NCI-H128 (cell line): Measurements from ENCODE around the gene DVL1.

Source experiments
- DNase-seq: peaks from one replicate; lab custom pipeline; 2025; ENCODE audit not compliant: unreplicated experiment; lab: John Stamatoyannopoulos, UW

DVL1 gene

DNA sequence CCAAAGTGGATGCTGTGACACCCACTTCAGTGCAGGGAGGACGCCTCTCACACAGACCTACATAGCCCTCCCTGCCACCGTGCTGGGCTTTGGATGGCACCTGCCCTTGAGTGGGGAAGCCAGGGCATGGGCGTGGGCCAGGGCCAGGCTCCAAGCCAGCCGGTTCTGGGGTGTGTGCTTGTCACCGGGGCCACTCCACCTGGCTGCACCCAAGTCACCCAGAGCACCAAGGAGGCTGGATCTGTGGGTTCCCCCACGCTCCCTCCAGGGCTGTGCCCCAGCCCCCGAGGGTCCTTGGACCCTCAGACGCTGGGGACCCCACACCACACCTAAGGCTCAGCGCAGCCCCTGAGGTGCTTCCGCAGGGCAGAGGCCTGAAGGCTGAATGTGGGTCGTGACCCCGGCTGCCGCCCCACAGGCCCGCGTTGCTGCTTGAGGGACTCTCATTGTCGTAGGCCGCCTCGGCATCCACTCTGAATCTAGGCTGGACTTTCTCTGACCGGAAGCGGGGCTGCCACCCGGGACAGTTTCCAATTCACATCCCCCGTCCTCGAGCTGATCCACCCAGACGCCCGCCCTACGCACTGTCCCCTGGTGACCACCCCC is 7.7 kb upstream of the DVL1 start:
- DNase-seq: no peak

DNA sequence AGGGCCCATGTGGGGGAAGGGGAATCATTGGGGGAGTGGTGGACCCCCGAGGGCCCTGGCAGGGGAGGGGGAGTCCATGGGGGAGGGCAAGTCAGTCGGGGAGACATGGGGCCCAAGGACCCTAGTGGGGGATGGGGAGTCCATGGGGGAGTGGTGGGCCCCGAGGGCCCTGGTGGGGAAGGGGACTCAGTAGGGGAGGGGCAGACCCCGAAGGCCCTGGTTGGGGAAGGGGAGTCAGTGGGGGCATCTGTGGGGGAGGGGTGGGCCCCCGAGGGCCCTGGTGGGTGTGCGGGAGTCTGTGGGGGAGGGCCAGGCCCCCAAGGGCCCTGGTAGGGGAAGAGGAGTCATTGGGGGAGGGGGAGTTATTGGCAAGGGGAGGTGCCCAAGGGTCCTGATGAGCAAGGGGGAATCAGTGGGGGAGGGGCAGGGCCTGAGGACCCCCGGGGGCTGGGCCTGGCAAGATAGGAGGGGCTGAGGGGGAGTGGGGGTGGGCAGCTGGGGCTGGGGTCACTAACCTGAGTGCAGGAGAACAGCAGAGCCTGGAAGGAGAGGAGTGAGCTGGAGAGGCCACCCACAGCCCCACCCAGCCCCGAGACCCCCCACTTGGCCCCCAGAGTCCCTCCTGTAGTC is 7.1 kb upstream of the DVL1 start:
- no peak for DNase-seq

- DNase-seq: no peak
Measured at GRCh38 chr1:1355416-1355815, 6.2 kb upstream of the DVL1 start.

DNA sequence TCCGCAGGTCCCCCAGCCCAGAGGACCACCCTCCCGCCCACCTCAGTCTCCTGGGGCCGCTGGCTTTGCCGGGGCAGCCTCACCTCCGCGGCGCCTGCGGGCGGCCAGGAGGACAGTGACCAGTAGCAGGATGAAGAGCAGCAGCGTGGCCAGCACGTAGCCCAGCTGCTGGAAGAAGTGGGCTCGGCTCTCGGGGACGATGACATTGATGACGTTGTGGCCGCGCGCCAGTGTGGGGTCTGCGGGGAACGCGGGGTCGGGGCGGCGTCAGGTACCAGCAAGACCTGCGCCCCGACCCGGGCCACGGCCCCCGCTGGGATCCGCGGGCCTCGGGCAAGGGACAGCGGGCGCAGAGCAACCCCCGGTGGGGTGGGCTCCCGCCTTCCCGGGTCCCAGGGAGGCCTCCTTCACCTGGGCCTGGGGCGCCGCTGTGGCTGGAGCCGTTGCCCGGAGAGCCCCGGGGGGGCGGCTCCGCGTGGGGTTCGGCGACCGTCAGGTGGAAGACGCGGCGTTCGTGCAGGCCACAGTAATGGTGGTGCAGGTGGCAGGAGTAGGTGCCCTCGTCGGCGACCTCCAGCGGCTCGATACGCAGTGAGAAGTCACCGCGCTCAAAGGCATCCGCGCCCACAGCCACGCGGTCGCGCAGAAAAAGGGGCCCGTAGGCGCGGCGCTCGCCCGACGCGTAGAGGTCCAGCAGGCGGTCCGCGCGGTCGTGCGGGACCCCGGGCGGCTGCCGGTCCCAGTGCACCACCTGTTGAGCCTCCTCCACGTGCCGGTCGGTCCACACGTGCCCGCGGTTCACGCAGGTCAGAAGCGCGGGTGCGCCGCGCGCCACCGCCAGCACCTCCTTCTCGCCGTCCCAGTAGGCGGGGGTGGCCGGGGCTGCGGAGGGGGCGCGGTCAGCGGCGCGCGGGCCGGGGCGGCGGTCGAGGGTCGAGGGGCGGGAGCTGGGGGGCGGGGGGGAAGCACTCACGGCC is 5.3 kb upstream of the DVL1 start:
- no peak for DNase-seq

- no peak for DNase-seq
Measured at GRCh38 chr1:1353389-1354151, 4.4 kb upstream of the DVL1 start.

- DNase-seq: no peak
Measured at GRCh38 chr1:1352786-1353388, 3.7 kb upstream of the DVL1 start.

DNA sequence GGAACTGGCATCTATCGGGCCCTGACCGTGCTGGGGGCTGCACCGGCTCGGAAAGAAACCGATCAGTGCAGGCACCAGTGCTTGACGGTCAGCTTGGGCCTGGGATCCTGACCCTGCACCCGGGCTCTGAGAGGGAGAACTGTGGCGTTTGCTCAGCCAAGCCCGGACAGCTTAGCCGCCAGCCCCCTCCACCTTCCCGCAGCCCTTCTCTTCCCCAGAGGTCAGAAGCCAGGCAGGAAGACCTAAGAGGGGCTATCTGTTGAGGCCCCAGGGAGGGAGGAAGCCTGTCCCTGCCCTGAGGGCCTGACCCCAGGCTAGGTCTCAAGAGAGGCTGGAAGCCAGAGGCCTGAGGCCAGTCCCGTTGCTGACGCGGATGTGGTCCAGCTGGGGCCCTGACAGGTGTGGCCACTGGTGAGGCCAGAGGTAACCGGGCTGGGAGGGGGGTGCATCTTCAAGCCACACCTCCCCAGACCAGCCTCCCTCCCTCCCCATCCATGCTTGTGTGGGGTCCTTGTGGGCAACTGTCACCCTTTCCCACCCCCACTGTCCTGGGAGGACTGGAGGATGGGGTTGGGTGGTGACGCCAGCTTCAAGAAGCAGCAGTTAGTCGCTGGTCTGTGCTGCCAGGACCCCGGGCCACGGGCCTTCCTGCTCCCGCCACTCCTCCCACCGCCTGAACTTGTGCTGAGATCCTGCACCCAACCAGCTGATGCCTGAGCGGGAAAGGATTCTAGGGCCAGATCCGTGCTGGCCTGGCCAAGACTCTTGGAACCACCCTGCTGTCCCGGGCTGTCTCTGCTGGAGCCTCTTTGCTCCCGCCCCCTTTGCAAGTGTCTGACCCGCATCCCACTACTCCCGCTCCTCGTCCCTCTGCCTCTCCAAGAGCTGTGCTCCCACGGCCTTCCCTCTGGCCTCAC is 2.6 kb upstream of the DVL1 start:
- no peak for DNase-seq

- no peak for DNase-seq
Measured at GRCh38 chr1:1348420-1349255, 580 bp downstream of the DVL1 start.

GRCh38 chr1:1347663-1348419 is 1.4 kb downstream of the DVL1 start:
- DNase-seq: no peak

- DNase-seq: no peak
Measured at GRCh38 chr1:1347026-1347595, 2.1 kb downstream of the DVL1 start.

DNA sequence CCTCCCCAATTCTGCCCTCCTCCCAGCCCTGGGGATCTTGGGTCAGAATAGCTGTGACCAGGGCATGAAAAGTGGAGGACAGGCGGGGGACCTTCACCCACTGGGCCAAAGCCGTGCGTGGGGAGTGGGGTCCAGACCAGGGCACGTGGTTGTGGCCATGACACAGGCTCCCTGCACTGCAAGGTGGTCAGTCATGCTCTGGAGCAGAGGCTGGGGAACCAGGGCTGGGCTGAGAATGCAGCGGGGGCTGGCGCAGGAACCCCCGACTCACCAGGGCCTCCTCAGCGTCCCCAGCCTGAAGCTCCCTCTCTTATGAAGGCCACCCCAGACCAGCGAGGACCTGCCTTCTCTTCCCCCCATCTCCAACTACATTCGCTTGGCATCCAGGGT is 2.7 kb downstream of the DVL1 start:
- DNase-seq: no peak

- DNase-seq: no peak
Measured at GRCh38 chr1:1345860-1346500, 3.2 kb downstream of the DVL1 start.

- DNase-seq: no peak
Measured at GRCh38 chr1:1345384-1345783, 3.8 kb downstream of the DVL1 start.

- no peak for DNase-seq
Measured at GRCh38 chr1:1344655-1345361, 4.4 kb downstream of the DVL1 start.

- no peak for DNase-seq
Measured at GRCh38 chr1:1343811-1344421, 5.3 kb downstream of the DVL1 start.

DNA sequence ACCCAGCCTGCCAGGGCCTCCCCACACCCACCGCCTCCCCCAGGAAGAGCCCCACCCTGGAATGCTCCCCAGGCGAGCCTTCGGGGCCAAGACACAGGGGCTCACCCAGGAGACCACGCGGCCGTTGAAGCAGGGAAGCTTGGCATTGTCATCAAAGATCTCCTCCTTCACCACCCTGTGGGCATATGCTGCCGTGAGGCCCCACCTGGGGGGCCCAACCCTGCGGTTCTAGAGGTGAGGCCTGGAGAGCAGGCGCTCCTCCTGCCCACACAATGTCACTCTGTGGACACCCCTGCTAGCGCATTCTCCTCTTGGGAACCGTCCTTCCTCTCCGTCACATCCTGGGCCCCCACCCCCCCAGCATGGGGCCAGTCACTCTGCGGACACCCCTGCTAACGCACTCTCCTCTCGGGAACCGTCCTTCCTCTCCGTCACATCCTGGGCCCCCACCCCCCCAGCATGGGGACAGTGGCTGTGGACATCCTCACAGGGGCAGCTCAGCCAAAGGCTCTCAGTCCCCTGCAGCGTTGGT is 6.6 kb downstream of the DVL1 start:
- DNase-seq: no peak
